ENCODE measurements around the gene LIG3. TPM values are rescaled to one million over a fixed set of nuclear protein-coding genes. Genes with fewer than 3 reads are reported as not detected.
"Not testable (repeated sequence)": the region's sequence is repeated elsewhere in the genome, so short reads cannot be mapped to it uniquely, and the experiment has no call there.

The LIG3 gene
- total RNA-seq, 1 donor, result 59.6 TPM

- no peak for TF ChIP-seq CTCF (IDR thresholded peaks at IDR 0.05; ENCODE audit: insufficient read depth, low read depth, low read length)
- H3K4me3 ChIP-seq (ENCODE audit: low read depth, low read length), result no peak overlapping the region
- no peak for DNase-seq (ENCODE audit: low read depth)
These were observed 58.1 kb downstream of the LIG3 start for GRCh38 chr17:35038453-35038852.

- no peak for DNase-seq (ENCODE audit: low read depth)
- H3K4me3 ChIP-seq (ENCODE audit: low read depth, low read length), result no peak overlapping the region
- TF ChIP-seq CTCF (IDR thresholded peaks at IDR 0.05; ENCODE audit: insufficient read depth, low read depth, low read length), result no peak
These were observed 61.1 kb downstream of the LIG3 start for GRCh38 chr17:35041390-35041789.

GRCh38 chr17:35044181-35044580, 63.9 kb downstream of the LIG3 start:
- no peak for TF ChIP-seq CTCF (IDR thresholded peaks at IDR 0.05; ENCODE audit: insufficient read depth, low read depth, low read length)
- H3K4me3 ChIP-seq (ENCODE audit: low read depth, low read length), result no peak overlapping the region
- DNase-seq (ENCODE audit: low read depth), result no peak

- DNase-seq (ENCODE audit: low read depth), result not testable (repeated sequence)
These were observed 65.2 kb downstream of the LIG3 start for GRCh38 chr17:35045458-35045979.

GRCh38 chr17:35046245-35046644, 65.9 kb downstream of the LIG3 start:
- no peak for DNase-seq (ENCODE audit: low read depth)
- H3K4me3 ChIP-seq (ENCODE audit: low read depth, low read length), result no peak overlapping the region
- TF ChIP-seq CTCF (IDR thresholded peaks at IDR 0.05; ENCODE audit: insufficient read depth, low read depth, low read length), result no peak

More at GRCh38 chr17:35045458-35045979, 65.2 kb downstream of the LIG3 start:
- not testable (repeated sequence) for H3K4me3 ChIP-seq (ENCODE audit: low read depth, low read length)

- H3K4me3 ChIP-seq (ENCODE audit: low read depth, low read length), result no peak overlapping the region
- no peak for DNase-seq (ENCODE audit: low read depth)
- TF ChIP-seq CTCF (IDR thresholded peaks at IDR 0.05; ENCODE audit: insufficient read depth, low read depth, low read length), result no peak
These were observed 66.5 kb downstream of the LIG3 start for GRCh38 chr17:35046740-35047283.

GRCh38 chr17:35048685-35049379, 68.5 kb downstream of the LIG3 start:
- DNase-seq (ENCODE audit: low read depth), result no peak
- no peak for TF ChIP-seq CTCF (IDR thresholded peaks at IDR 0.05; ENCODE audit: insufficient read depth, low read depth, low read length)
- no peak overlapping the region for H3K4me3 ChIP-seq (ENCODE audit: low read depth, low read length)

All from fibroblast of villous mesenchyme (primary cell).